ENCODE data around the gene SLC6A11. TPM values are rescaled to one million over a fixed set of nuclear protein-coding genes. Genes with fewer than 3 reads are reported as not detected.

SLC6A11 gene
- total and polyA plus RNA-seq, 9 of the 15 experiments (the other 6 are each of a cell fraction or from before 2014, with no cell fraction given): 0.04 TPM; not detected in 8

DNA sequence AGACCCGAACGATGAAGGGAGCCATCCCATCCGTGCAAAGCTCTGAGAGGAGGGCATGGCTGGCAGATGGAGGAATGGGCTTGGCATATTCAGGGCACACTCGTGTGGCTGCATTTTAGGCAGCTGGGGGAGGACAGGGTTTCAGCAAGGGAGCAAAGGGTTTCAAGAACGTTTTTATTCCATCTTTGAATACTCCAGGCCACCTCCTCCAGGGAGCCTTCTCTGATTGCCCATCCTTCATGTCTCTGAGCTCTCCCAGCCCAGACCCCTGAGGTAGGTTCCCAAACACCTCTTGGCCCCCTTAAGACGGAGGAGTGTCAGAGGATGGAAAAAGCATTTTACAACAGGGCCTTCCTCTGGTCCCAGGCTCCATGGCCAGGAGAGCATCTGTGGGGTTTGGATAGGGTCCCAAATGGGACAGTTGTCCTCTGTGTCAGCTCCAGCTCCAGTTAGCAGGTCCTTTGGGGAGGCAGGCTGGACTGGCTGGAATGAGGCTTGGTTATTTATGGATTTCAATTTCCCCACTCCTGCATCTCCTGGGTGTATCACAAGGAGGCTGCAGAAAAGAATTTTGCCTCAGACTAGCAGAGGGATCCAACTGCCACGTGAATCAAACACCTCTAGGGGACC is 158.8 kb downstream of the SLC6A11 start:
- BruUV-seq (replicated peaks): no TSS peak
- H3K79me2 ChIP-seq (ENCODE audit: control insufficient read depth, insufficient read depth, low read length): no peaks in the 10 kb centered on the region

More for the DNA sequence above, 158.8 kb downstream of the SLC6A11 start:
- no peak overlapping the region for H3K4me2 ChIP-seq (ENCODE audit: insufficient read depth, low read length)
- no peak for DNase-seq (ENCODE audit: extremely low read depth in 1 of 4, low spot score in 3 of 4)
- no peak overlapping the region for H3K9ac ChIP-seq (ENCODE audit: insufficient read depth in 1 of 2, low read depth in 2 of 2, low read length in 2 of 2)
- in situ Hi-C loops (cut with MboI) (no loop called here), intact Hi-C loops (cut with micrococcal nuclease) (no loop called here)
- WGBS (ENCODE audit: insufficient coverage, low coverage, missing lambda C conversion rate): 2% methylated on average over 7 of the region's 7 CpGs
- H3K9me3 ChIP-seq (replicated peaks; ENCODE audit: control insufficient read depth, insufficient read depth, low read depth, low read length): no peaks in the 10 kb centered on the region
- H3K4me3 ChIP-seq: no peak overlapping the region
- no peak for ATAC-seq
- ChIA-PET POLR2A (interaction anchor here (0.7 kb wide), 1 partner anchor 568 kb away, joined by 3 read pairs; no protein-coding TSS in a partner anchor), CTCF (ENCODE audit: low intra/inter-chr PET ratio) (no interaction called here)
- no peak overlapping the region for H3K27ac ChIP-seq (ENCODE audit: extremely low read depth, low read depth, low read length)
- H3K27me3 ChIP-seq (ENCODE audit: control insufficient read depth in 2 of 2, insufficient read depth in 2 of 2, low read length in 2 of 2): peaks cover 0 to 20% of the 10 kb centered on the region in 2 experiments; a peak in 1 of 5 replicates
- peaks cover 3% of the 10 kb centered on the region; the same call in 1 of the 2 replicates for H4K20me1 ChIP-seq (replicated peaks; ENCODE audit: control insufficient read depth, insufficient read depth, low read length)
- H2AFZ ChIP-seq (ENCODE audit: low read depth, low read length): no peak overlapping the region
- H3K36me3 ChIP-seq (ENCODE audit: control insufficient read depth, insufficient read depth, low read length): no peaks in the 10 kb centered on the region
- H3K4me1 ChIP-seq (replicated peaks in 1 of 2; ENCODE audit: control insufficient read depth in 2 of 2, insufficient read depth in 2 of 2, low read length in 2 of 2): no peaks in the 10 kb centered on the region
- no peak for TF ChIP-seq KHSRP (IDR thresholded peaks at IDR 0.05)
- TF ChIP-seq SRSF1 (IDR thresholded peaks at IDR 0.05; ENCODE audit: low read depth, low read length): no peak
- TF ChIP-seq FOXK1 (CRISPR knock-in tag; IDR thresholded peaks at IDR 0.05; ENCODE audit: borderline replicate concordance): no peak
- TF ChIP-seq ZFP36 (IDR thresholded peaks at IDR 0.05; ENCODE audit: low read depth, low read length, partially characterized antibody): peak; percentile 86
- TF ChIP-seq SMARCA5 (IDR thresholded peaks at IDR 0.05): no peak
- no peak for TF ChIP-seq ELK3 (CRISPR knock-in tag; IDR thresholded peaks at IDR 0.05)
- no peak for TF ChIP-seq CBX5 (IDR thresholded peaks at IDR 0.05; ENCODE audit: borderline replicate concordance, low read depth)
- TF ChIP-seq CHCHD3 (CRISPR knock-in tag; IDR thresholded peaks at IDR 0.05): no peak
- no peak for TF ChIP-seq TRIM25 (IDR thresholded peaks at IDR 0.05; ENCODE audit: borderline replicate concordance)
- TF ChIP-seq RBM25 (IDR thresholded peaks at IDR 0.05; ENCODE audit: low read depth, low read length, severe bottlenecking): peak; percentile 62
- TF ChIP-seq L3MBTL2 (IDR thresholded peaks at IDR 0.05): no peak
- no peak for FAIRE-seq
- no peaks in the 10 kb centered on the region for H3K9me1 ChIP-seq (ENCODE audit: control insufficient read depth, insufficient read depth, low read length)

Data from K562 (cell line).